HepG2 (cell line): Measurements from ENCODE around the gene AGPAT3. TPM values are rescaled to one million over a fixed set of nuclear protein-coding genes. Genes with fewer than 3 reads are reported as not detected.

ENCODE experiments used
- ERF ChIP-seq: IDR thresholded peaks from 2 replicates; pipeline ENCODE4 v1.6.1; 2018; ENCODE audit warnings: missing biosample characterization, missing genetic modification reagents
- SRSF4 ChIP-seq: fragments of 200-400 bp; formaldehyde crosslinking; IDR thresholded peaks from one replicate; pipeline ENCODE4 v1.6.1; 2018; ENCODE audit warnings: mild to moderate bottlenecking, low read depth, low read length, moderate library complexity; ENCODE audit not compliant: poor library complexity, severe bottlenecking
- THYN1 ChIP-seq: sonication (generic); formaldehyde crosslinking; IDR thresholded peaks from 2 replicates; pipeline ENCODE4 v1.8.1; 2023; ENCODE audit warnings: low read depth, mild to moderate bottlenecking, moderate library complexity, missing genetic modification reagents, borderline replicate concordance
- ZBTB8A ChIP-seq: sonication (generic); formaldehyde crosslinking; IDR thresholded peaks from 2 replicates; pipeline ENCODE4 v1.4.0; 2020; ENCODE audit warnings: mild to moderate bottlenecking, low read depth, missing genetic modification reagents, borderline replicate concordance
- ZEB1 ChIP-seq: IDR thresholded peaks from 2 replicates; pipeline ENCODE4 v1.6.1; 2012; ENCODE audit warnings: mild to moderate bottlenecking, low read depth, inconsistent platforms; ENCODE audit not compliant: insufficient replicate concordance
- ZNF703 ChIP-seq: sonication (generic); formaldehyde crosslinking; IDR thresholded peaks from 2 replicates; pipeline ENCODE4 v1.5.1; 2020; ENCODE audit warnings: missing genetic modification reagents, mild to moderate bottlenecking, moderate library complexity, borderline replicate concordance
- ZNF720 ChIP-seq: sonication (generic); formaldehyde crosslinking; IDR thresholded peaks from 2 replicates; pipeline ENCODE4 v1.4.0; 2020; ENCODE audit warnings: missing genetic modification reagents
- ZNF782 ChIP-seq: sonication (generic); formaldehyde crosslinking; IDR thresholded peaks from 2 replicates; pipeline ENCODE4 v1.4.0; 2020; ENCODE audit warnings: missing genetic modification reagents, mild to moderate bottlenecking, borderline replicate concordance
- polyA plus RNA-seq, 8 experiments: library from polyadenylated mRNA; depleted of rRNA in 3 of 8; stranded (reverse) in 7 of 8; unstranded in 1 of 8; fragments of >200 nt; fragmentation: Illumina TruSeq in 4 of 8; extraction: Trizol in 4 of 8; gene quantifications; 2 replicates each; pipeline versions ENCODE4 v1.2.1 to v1.2.3, GENCODE V29; 2011 to 2016; ENCODE audit warnings: low read depth in 4 of 8, missing spikeins in 1 of 8, mixed read lengths in 1 of 8; ENCODE audit not compliant: insufficient read depth in 1 of 8
- total RNA-seq, 5 experiments: library from RNA; depleted of rRNA; stranded (reverse); fragments of >200 nt; fragmentation: Illumina TruSeq; extraction: Trizol; gene quantifications; 2 replicates each; pipeline ENCODE4 v1.2.3, GENCODE V29; 2016; ENCODE audit warnings: low read depth in 1 of 5
- TF ChIP-seq, protein P1 (sequence below): sonication (generic); formaldehyde crosslinking; IDR thresholded peaks from 2 replicates; pipeline ENCODE4 v1.5.0; 2020; ENCODE audit warnings: missing genetic modification reagents
- TF ChIP-seq, protein P2 (sequence below): sonication (generic); formaldehyde crosslinking; IDR thresholded peaks from 2 replicates; pipeline ENCODE4 v1.4.0; 2020; ENCODE audit warnings: missing genetic modification reagents, borderline replicate concordance
- TF ChIP-seq, protein P3 (sequence below): sonication (generic); formaldehyde crosslinking; IDR thresholded peaks from 2 replicates; pipeline ENCODE4 v1.4.0; 2020; ENCODE audit warnings: mild to moderate bottlenecking, missing genetic modification reagents, borderline replicate concordance

AGPAT3 gene
- total and polyA plus RNA-seq, 2 of the 13 experiments (the other 11 are each of a cell fraction or from before 2014, with no cell fraction given), result 32.2 to 54.4 TPM

DNA sequence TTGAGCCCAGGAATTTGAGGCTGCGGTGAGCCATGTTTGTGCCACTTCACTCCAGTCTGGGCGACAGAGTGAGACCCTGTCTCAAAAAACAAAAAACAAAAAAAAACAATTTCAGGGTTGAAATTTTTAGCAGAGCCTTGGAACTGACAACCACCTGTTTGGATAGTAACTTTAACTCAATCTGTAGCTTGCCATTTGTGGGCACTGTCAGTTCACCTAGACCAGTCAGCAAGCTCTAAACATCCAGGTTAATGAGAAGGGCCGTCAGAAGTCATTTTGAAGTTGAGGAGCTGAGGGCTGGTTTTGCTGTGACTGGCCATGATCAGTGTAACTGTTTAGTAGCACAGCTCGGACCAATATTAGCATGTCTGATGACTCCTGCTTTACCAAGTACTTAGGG, 155.5 kb downstream of the AGPAT3 start (continued):
- no peak for TF ChIP-seq ZNF703
- TF ChIP-seq, protein P1, sequence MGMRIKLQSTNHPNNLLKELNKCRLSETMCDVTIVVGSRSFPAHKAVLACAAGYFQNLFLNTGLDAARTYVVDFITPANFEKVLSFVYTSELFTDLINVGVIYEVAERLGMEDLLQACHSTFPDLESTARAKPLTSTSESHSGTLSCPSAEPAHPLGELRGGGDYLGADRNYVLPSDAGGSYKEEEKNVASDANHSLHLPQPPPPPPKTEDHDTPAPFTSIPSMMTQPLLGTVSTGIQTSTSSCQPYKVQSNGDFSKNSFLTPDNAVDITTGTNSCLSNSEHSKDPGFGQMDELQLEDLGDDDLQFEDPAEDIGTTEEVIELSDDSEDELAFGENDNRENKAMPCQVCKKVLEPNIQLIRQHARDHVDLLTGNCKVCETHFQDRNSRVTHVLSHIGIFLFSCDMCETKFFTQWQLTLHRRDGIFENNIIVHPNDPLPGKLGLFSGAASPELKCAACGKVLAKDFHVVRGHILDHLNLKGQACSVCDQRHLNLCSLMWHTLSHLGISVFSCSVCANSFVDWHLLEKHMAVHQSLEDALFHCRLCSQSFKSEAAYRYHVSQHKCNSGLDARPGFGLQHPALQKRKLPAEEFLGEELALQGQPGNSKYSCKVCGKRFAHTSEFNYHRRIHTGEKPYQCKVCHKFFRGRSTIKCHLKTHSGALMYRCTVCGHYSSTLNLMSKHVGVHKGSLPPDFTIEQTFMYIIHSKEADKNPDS, result no peak
- TF ChIP-seq SRSF4, result no peak
- TF ChIP-seq ZBTB8A, result no peak
- TF ChIP-seq, protein P2, sequence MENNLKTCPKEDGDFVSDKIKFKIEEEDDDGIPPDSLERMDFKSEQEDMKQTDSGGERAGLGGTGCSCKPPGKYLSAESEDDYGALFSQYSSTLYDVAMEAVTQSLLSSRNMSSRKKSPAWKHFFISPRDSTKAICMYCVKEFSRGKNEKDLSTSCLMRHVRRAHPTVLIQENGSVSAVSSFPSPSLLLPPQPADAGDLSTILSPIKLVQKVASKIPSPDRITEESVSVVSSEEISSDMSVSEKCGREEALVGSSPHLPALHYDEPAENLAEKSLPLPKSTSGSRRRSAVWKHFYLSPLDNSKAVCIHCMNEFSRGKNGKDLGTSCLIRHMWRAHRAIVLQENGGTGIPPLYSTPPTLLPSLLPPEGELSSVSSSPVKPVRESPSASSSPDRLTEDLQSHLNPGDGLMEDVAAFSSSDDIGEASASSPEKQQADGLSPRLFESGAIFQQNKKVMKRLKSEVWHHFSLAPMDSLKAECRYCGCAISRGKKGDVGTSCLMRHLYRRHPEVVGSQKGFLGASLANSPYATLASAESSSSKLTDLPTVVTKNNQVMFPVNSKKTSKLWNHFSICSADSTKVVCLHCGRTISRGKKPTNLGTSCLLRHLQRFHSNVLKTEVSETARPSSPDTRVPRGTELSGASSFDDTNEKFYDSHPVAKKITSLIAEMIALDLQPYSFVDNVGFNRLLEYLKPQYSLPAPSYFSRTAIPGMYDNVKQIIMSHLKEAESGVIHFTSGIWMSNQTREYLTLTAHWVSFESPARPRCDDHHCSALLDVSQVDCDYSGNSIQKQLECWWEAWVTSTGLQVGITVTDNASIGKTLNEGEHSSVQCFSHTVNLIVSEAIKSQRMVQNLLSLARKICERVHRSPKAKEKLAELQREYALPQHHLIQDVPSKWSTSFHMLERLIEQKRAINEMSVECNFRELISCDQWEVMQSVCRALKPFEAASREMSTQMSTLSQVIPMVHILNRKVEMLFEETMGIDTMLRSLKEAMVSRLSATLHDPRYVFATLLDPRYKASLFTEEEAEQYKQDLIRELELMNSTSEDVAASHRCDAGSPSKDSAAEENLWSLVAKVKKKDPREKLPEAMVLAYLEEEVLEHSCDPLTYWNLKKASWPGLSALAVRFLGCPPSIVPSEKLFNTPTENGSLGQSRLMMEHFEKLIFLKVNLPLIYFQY (CRISPR knock-in tag), result no peak
- no peak for TF ChIP-seq ZNF720 (CRISPR knock-in tag)
- TF ChIP-seq ZNF782 (CRISPR knock-in tag), result no peak
- no peak for TF ChIP-seq THYN1 (CRISPR knock-in tag)
- TF ChIP-seq ZEB1, result no peak
- no peak for TF ChIP-seq ERF (CRISPR knock-in tag)
- TF ChIP-seq, protein P3, sequence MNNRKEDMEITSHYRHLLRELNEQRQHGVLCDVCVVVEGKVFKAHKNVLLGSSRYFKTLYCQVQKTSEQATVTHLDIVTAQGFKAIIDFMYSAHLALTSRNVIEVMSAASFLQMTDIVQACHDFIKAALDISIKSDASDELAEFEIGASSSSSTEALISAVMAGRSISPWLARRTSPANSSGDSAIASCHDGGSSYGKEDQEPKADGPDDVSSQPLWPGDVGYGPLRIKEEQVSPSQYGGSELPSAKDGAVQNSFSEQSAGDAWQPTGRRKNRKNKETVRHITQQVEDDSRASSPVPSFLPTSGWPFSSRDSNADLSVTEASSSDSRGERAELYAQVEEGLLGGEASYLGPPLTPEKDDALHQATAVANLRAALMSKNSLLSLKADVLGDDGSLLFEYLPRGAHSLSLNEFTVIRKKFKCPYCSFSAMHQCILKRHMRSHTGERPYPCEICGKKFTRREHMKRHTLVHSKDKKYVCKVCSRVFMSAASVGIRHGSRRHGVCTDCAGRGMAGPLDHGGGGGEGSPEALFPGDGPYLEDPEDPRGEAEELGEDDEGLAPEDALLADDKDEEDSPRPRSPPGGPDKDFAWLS (CRISPR knock-in tag), result no peak
